GM12873 (cell line): ENCODE results near the gene FIBCD1.

Experiments used
- TF ChIP-seq, protein P1 (sequence below): IDR thresholded peaks from 2 replicates; pipeline ENCODE4 v1.5.1; 2012; ENCODE audit warnings: low read depth, mild to moderate bottlenecking, moderate library complexity, low read length, control low read depth; ENCODE audit not compliant: insufficient read depth; ENCODE audit errors: missing control alignments

The FIBCD1 gene

DNA sequence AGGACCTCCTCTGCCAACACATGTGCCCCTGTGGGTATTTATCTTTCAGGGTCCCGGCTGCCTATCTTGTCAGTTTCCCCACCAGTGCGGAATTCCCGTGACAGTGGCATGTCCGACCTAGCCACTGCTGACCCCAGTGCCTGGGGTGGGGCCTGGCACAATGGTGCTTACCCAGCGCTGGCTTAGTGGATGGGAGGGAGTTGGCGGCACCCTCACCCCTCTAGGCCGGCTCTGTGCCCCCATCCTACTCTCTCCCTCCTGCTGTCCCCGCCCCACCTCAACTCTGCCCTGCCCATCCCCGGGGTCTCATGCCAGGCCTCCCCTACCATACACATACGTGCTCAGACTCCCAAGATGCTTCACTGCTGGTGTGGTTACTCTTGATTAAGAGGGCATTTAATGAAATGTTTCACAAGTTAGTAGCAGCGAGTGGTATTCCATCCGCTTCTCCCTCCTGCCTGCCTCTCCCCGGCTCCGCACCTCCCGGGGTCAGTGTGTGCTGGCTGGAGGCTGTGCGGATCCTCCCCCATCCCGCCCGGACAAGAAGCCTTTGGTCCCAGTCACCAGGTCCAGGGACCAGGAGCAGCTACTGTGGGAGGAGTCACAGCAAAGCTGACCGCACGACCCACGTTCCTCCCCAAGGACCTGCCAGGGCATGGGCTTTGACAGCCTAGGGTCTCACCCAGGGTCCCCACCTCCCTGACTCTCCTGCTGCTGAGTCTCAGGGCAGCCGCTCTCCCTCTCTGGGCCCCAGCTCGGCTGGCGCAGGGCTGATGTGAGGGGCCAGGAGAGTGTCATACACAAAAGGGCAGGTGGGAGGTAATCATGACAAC lies 32.9 kb downstream of the FIBCD1 start:
- TF ChIP-seq, protein P1, sequence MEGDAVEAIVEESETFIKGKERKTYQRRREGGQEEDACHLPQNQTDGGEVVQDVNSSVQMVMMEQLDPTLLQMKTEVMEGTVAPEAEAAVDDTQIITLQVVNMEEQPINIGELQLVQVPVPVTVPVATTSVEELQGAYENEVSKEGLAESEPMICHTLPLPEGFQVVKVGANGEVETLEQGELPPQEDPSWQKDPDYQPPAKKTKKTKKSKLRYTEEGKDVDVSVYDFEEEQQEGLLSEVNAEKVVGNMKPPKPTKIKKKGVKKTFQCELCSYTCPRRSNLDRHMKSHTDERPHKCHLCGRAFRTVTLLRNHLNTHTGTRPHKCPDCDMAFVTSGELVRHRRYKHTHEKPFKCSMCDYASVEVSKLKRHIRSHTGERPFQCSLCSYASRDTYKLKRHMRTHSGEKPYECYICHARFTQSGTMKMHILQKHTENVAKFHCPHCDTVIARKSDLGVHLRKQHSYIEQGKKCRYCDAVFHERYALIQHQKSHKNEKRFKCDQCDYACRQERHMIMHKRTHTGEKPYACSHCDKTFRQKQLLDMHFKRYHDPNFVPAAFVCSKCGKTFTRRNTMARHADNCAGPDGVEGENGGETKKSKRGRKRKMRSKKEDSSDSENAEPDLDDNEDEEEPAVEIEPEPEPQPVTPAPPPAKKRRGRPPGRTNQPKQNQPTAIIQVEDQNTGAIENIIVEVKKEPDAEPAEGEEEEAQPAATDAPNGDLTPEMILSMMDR: no peak

DNA sequence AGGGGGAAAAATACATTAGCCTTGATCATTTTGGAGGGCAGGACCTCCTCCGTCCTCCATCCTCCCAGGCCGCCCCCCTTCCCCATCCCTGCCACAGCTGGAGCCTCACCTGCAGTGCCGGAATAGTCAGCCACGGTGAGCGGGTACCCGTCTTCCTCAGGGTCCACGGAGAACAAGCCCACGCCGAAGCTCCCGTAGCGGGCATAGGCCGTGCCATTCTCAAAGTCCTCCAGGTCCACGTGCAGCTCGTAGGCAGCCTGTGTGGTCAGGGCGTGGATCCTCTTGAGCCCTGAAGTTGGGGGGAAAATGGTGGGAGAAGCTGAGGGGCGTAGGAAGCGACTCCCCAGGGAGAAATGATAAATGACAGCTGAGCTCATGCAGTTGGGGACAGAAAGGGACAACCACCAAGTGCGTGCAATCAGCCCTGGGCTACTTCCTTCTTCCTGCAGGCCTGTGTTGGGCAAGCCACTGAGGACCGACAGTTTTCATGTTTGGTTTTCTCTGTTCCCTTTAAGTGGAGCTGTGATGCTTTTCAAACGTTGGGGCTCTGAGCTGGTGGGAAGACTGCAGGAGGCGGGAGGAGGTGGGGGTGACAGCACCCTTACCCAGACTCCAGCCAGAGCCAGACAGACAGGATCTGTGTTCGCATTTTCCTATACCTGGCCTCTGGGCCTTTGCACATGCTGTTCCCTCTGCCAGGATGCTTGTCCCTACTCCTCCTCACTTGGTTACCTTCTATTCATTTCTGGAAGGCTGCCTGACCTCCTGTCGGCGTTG lies 33.7 kb downstream of the FIBCD1 start:
- TF ChIP-seq, protein P1: no peak

DNA sequence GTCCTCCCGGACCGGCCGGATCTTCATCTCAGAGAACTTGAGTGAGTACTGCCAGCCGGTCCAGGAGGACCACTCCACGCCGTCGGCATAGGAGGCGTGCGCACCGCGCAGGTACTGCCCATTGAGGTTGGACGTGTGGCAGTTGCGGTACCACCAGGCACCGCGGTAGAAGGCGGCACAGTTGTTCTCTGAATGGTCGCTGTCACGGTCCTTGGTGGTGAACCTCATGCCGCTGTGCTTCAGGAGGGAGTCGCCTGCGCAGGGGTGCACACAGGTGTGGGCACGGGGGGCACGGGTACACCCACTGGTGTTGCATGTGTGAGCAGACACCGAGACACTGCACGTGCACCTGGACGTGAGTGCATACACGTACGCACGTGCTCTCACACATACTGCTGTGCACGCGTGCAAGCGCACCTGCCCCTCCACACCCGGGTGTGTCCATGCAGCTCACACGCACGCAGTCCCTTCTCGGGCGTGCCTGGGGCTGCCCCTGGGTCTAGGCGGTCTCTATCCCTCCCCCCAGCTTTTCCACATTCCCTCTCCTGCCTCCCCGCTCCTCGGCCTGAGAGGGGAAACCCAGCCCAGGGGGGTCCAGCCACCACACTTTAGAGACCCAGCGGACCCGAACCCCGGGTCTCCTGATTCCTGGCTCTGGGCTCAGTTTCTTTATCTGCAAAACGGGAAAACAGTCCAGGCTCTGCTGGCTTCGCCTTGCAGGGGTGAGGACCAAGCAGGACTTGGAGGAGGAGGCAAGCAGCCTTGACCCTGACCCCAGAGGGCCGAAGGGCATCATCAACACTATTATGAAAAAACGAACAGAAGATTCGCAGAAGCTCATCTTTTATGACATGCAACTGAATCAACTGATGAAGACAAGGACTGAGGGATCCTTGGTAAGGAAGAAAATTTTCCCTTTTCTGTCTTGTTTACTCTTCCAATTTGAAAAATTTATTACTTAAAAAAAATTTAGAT lies 34.7 kb downstream of the FIBCD1 start:
- TF ChIP-seq, protein P1: no peak

- TF ChIP-seq, protein P1: no peak
Observed at GRCh38 chr9:130903194-130904069, 35.6 kb downstream of the FIBCD1 start.

GRCh38 chr9:130902204-130903185 lies 36.6 kb downstream of the FIBCD1 start:
- TF ChIP-seq, protein P1: no peak
